ENCODE results near the gene RIPK4.

- TF ChIP-seq POLR2A (IDR thresholded peaks at IDR 0.05) (no peak), CTCF (IDR thresholded peaks at IDR 0.05) (no peak), EP300 (IDR thresholded peaks at IDR 0.05) (no peak)
Observed at GRCh38 chr21:41794600-41794999, 27.7 kb upstream of the RIPK4 start.

All from ovary (tissue), 3 donors.